HCEC 1CT (cell line): Measurements from ENCODE around the gene HOXA7.
A peak's percentile ranks its signal among the peaks of the same experiment; 100 is the strongest.

Source experiments
- DNase-seq: peaks from one replicate; pipeline ENCODE4 v3.0.0-alpha.2; 2017

The HOXA7 gene

DNA sequence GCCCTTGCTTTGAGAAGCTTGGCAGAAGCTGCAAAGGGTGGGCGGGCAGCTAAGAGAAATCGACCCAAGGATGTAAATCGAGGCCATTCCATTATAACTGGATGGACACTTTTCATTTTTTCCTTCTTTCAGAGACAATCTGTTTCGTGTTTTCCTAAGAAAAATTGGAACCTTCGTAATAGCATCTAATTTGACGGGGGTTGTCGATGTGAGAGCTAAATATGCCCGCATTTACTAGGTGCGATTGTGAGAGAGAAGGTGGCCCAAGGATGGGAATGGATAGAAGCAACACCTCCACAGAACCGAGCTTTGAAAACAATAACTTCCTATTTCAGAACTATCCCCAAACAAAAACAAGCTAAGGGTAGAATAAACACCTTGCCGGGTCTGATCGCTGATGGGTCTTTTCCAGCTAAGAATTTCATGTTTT lies 25.1 kb downstream of the HOXA7 start:
- no peak for DNase-seq

- DNase-seq: peak; percentile 90
Measured at GRCh38 chr7:27130540-27131389, 25.7 kb downstream of the HOXA7 start, which contains the start of gene HOXA4. TSS of gene HOXA4 (minus strand) at chr7:27130757. CDS start at chr7:27130733, 24 bp downstream.

- peak; percentile 51 for DNase-seq
Measured at GRCh38 chr7:27129729-27130539, 26.5 kb downstream of the HOXA7 start.

- DNase-seq: no peak
Measured at GRCh38 chr7:27128776-27129728, 27.4 kb downstream of the HOXA7 start.

DNA sequence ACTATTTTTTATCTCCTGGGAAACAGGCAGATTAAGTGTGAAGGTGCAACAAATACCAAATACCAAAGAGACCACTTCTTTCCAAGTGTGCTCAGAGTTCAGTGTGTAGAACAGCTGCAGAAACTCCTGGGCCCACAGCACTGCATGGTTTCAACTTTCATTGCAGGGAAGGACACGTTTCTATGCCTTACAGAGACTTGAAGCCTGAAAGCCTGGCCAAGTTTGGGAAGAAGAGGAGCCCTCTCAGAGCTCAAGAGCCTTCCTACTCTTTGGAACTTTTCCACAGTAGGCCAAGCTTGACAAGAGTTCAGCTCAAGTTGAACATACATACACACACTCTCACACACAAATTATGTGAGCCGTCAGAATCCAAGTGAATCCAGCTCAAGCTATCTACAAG lies 28.4 kb downstream of the HOXA7 start:
- DNase-seq: no peak

- DNase-seq: no peak
Measured at GRCh38 chr7:27126596-27127327, 29.7 kb downstream of the HOXA7 start.

GRCh38 chr7:27125986-27126394 lies 30.5 kb downstream of the HOXA7 start:
- DNase-seq: no peak

GRCh38 chr7:27124902-27125689 lies 31.4 kb downstream of the HOXA7 start:
- DNase-seq: no peak

GRCh38 chr7:27124096-27124901 lies 32.2 kb downstream of the HOXA7 start:
- DNase-seq: no peak

GRCh38 chr7:27123477-27124053 lies 32.9 kb downstream of the HOXA7 start:
- no peak for DNase-seq

DNA sequence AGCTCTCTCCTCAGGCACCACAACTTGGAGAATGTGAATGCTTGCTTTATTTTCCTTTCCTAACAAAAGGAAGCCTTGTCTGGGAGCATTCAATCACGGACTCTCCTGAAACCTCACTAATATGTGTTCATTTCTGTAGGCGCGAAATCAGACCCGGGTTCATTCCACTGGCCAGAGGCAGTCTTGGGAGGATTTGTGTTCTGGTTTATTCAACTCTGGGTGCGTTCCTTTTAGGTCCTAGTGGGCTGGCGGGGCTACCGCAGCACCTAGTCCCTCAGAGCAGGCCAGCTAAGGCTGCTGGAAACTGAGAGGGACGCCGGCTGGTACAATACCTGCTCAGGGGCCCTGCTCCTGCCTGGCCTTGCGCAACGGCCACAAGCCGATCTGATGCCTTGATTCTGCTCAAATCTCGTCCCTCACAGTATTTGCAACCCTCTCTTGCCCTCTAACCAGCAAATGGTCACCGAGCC lies 33.4 kb downstream of the HOXA7 start:
- DNase-seq: no peak

DNA sequence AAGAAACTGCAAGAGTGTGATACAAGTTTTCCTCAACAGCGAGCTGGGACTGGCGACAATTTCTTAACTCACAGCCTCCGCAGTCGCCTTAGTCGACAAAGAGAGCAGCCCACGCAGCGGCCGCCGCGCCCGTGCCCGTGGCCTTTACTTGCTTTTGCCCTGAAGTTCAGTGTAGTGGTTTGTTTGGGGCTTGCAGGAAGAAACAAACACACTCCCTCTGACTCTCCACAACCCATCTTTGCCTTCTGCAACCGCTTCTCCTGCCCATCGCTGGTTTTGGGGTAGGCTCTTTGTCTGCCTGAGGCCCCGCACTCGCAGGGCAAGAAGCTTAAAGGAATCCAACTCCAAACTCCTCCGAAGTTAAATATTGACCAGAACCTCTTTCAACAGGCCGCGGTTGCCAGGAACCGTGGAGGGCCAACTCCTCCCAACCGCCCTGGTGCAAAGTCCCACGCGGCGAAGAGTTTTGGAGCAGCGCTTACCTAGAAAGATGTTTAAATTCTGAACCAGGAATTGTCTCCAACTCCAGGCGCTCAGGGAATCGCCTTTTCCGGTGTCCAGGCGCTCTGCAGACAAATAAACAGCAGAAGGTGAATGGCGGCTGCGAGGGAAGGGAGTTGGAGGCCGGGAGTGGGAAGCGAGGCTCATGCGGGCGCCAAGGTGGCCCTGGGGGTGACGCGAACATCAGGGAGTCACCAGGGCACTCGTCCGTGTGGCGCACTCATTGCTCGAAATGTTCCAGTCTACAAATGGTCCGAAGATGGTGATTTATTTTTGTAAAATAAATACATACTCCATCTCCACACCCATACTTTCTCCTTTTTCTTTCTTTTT lies 34.2 kb downstream of the HOXA7 start:
- DNase-seq: no peak

DNA sequence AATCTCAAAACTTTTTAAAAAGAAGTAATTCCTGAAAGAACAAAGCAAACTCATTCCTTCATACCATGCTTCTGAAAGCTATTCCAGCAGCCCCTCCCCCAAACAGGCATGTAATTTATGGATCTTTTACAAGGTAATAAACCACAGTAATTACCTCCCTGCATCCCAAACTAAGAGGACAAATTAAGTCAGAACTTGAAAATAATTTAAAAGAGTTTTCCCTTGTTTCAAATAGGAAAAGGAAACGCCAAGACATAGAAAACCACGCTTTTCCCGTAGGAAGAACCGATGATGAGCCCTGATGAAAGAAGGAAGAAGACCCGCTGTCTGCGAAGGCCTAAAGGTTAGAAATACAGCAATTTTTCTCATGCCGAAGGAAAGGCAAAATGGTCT lies 34.8 kb downstream of the HOXA7 start:
- DNase-seq: no peak

DNA sequence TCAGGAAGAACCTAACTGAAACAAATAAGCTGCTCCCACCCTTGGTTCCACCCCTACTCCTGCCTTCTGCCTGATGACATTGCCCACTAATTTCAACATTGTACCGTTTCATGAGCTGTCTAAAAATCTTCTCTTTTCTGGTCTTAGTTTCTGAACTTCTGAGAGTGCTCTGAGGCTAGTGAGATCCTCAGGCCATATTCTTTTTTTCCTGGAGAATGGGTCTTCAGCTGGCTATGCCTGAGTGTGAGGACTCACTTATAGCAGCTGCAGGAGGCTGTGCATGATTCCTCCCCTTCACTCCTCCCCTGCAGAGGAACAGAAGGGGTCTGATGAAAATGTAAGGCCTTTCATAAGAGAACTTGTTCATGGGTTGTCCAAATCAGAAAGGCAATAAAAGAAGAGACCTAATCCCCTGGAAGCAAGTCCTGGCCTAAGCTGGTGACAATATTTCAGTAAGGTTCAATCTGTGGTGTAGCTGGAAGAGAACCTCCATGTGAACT lies 37.0 kb downstream of the HOXA7 start:
- no peak for DNase-seq

DNA sequence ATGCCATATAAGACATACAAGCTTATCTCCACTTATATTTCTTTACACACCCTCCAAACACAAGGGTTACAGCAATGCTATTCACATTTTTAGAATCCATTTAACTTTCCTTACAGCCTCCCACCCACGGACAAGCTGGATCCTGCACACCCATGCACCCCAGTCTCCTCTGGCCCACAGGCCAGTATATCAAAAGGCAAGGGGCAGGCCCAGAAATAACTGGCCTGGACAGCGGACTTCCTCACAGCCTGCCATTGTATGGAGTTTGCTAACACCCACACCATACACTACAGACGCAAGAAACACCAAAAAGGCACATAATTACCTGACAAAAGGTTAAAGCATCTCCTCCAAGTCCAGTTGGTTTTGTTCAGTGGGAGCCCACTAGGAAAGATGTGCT lies 37.9 kb downstream of the HOXA7 start:
- DNase-seq: no peak

GRCh38 chr7:27117887-27118491 lies 38.5 kb downstream of the HOXA7 start:
- peak; percentile 58 for DNase-seq

DNA sequence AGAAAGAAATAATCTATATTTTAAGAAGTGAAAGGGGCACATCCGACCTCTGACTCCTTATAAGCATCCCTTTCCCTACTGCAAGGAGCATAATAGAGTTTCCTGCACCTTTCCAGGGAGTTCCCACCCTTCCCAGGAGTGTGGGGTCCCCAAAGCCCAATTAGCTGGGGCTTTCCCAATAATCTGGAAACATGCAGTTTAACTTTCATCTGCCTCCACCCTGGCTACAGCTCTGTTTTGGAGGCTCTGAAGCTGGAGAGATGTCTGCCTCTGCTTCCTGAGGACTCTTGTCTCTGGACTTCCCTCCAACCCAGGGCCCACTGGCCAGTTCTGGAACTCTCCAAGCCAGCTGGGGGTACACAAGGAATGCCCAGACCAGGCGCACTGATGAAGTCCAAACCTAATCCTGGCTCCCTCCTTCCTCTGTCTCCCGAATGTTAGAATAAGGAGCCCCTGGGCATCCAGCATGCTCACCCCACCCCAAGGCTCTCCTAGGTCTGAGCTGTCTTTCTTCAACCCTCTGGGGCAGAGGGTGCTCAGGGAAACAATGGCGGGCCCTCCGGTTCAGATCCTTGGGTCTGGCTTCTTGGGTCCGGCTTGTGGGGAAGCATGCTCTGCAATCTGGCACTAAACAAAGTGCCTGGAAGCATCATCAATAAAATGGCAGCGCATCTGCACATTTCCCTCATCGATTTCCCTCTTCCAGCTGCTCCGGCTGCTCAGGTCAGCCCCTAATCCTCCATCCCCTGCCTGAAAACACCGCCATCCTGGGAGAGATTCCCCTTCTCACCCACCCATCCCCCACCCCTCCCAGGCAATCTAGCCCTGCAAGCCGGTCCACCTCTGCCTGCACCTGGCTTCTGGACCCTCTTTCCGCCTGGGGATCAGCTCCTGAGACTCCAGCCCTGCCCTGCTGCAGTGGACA lies 39.3 kb downstream of the HOXA7 start:
- no peak for DNase-seq
